HL-60/S4 treated with retinoic acid at 250 ng/mL for 4 days and 3 days (cell line): ENCODE results near the gene TK2.

Source experiments
- in situ Hi-C: fragments of 300-500 bp; cut with MboI; formaldehyde crosslinking; loops from 2 replicates; pipeline ENCODE4 v1.7.0; 2022; ENCODE audit warnings: low sequenced_read_pairs

TK2 gene

GRCh38 chr16:66549284-66550131 is at the start of gene TK2:
Gene TK2 (minus strand): TSS chr16:66550122. CDS start chr16:66550061, 61 bp downstream.
- in situ Hi-C loops = no loop called here

- in situ Hi-C loops = loop anchor here (25.0 kb wide), 1 partner anchor 186 kb away; no protein-coding TSS in a partner anchor
Measured at GRCh38 chr16:66598111-66598510, 48.2 kb upstream of the TK2 start.

- in situ Hi-C loops = loop anchor here (25.0 kb wide), 1 partner anchor 185 kb away; no protein-coding TSS in a partner anchor
Measured at GRCh38 chr16:66596986-66597848, 47.3 kb upstream of the TK2 start.

GRCh38 chr16:66596559-66596958 is 46.6 kb upstream of the TK2 start:
- in situ Hi-C loops = loop anchor here (25.0 kb wide), 1 partner anchor 184 kb away; no protein-coding TSS in a partner anchor

- in situ Hi-C loops = loop anchor here (25.0 kb wide), 1 partner anchor 182 kb away; no protein-coding TSS in a partner anchor
Measured at GRCh38 chr16:66594739-66595138, 44.8 kb upstream of the TK2 start.

- in situ Hi-C loops = loop anchor here (25.0 kb wide), 1 partner anchor 181 kb away; no protein-coding TSS in a partner anchor
Measured at GRCh38 chr16:66592814-66593213, 42.9 kb upstream of the TK2 start.

- in situ Hi-C loops = loop anchor here (25.0 kb wide), 1 partner anchor 180 kb away; no protein-coding TSS in a partner anchor
Measured at GRCh38 chr16:66592241-66592640, 42.3 kb upstream of the TK2 start.

- in situ Hi-C loops = loop anchor here (25.0 kb wide), 1 partner anchor 179 kb away; no protein-coding TSS in a partner anchor
Measured at GRCh38 chr16:66591018-66591417, 41.1 kb upstream of the TK2 start.

- in situ Hi-C loops = loop anchor here (25.0 kb wide), 1 partner anchor 178 kb away; no protein-coding TSS in a partner anchor
Measured at GRCh38 chr16:66590322-66590721, 40.4 kb upstream of the TK2 start.

- in situ Hi-C loops = loop anchor here (25.0 kb wide), 1 partner anchor 177 kb away; no protein-coding TSS in a partner anchor
Measured at GRCh38 chr16:66588981-66589713, 39.2 kb upstream of the TK2 start.

GRCh38 chr16:66587881-66588600 is 38.1 kb upstream of the TK2 start:
- in situ Hi-C loops = loop anchor here (25.0 kb wide), 1 partner anchor 176 kb away; no protein-coding TSS in a partner anchor

- in situ Hi-C loops = loop anchor here (25.0 kb wide), 1 partner anchor 173 kb away; no protein-coding TSS in a partner anchor
Measured at GRCh38 chr16:66585481-66586239, 35.7 kb upstream of the TK2 start.

- in situ Hi-C loops = loop anchor here (25.0 kb wide), 1 partner anchor 169 kb away; no protein-coding TSS in a partner anchor
Measured at GRCh38 chr16:66581246-66581952, 31.5 kb upstream of the TK2 start.

GRCh38 chr16:66580605-66581209 is 30.8 kb upstream of the TK2 start:
- in situ Hi-C loops = loop anchor here (25.0 kb wide), 1 partner anchor 168 kb away; no protein-coding TSS in a partner anchor

GRCh38 chr16:66578651-66579531 is 29.0 kb upstream of the TK2 start, which contains the start of gene CMTM2:
Gene CMTM2 (plus strand): TSS chr16:66579463. CDS start chr16:66579608, 145 bp downstream.
- in situ Hi-C loops = loop anchor here (25.0 kb wide), 1 partner anchor 167 kb away; no protein-coding TSS in a partner anchor

- in situ Hi-C loops = loop anchor here (25.0 kb wide), 1 partner anchor 164 kb away; no protein-coding TSS in a partner anchor
Measured at GRCh38 chr16:66576296-66576695, 26.4 kb upstream of the TK2 start.
